ENCODE results near the gene KPTN.

Gene KPTN

DNA sequence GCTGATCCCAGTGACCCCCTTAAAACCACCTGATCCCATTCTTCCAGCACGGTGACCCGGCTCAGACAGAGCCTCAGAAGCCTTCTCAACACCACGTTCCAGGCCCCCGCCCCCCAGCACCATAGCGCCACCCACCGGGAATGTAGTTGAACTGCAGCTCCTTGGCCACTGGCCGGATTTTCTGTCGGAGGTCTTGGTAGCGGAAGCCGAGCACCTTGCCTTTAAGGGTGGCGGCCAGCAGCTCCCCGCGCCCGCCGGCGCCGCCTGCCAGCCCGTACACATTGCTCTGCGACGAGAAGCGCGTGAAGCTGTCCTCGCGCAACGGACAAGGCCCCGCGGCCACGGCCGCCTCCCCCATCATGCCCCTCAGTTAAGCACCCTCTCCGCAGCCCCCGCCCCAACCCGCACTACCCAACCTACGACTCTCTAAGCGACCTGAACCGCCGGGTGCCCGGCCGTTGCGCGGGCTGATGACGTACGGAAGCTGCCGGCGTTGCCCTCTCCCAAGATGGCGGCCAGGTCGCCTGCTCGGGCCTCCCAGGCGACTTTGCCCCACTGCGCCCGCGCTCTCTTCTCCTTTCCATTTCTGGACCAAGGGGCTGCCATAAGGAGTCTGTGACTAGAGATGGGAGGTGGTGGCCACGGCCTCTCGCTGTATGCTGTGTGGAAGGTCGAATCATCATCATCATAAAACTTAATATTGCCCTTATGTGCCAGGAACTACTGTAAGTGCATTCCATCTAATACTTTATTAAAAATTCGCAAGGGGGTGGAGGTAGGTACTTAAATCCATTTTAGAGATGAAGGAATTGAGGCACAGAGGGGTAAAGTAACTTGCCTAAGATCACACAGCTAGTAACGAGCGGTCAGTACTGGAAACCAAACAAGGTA, at the start of gene KPTN:
KPTN (minus strand) TSS at position 420 of the 891 bp plus-strand sequence; CDS start at position 361, 59 bp downstream.
- intact Hi-C loops (cut with DNase I; ENCODE audit: low total_unique reads) = no loop called here
- Histone ChIP-seq H3K27ac (peak within 1 kb of the TSS; percentile 84 to 86), H3K36me3 (peaks cover 15 to 24% (median 19%) of the 10 kb centered on the region in 3 donors), H3K4me3 (peak within 1 kb of the TSS; percentile 57 to 58), H3K4me1 (peaks cover 0 to 24% (median 10%) of the 10 kb centered on the region in 4 donors), H3K9me3 (no peaks in the 10 kb centered on the region), H3K27me3 (peaks cover 0 to 15% of the 10 kb centered on the region in 2 donors)
- peak; percentile 79 to 91 for DNase-seq
- TF ChIP-seq, protein P1, sequence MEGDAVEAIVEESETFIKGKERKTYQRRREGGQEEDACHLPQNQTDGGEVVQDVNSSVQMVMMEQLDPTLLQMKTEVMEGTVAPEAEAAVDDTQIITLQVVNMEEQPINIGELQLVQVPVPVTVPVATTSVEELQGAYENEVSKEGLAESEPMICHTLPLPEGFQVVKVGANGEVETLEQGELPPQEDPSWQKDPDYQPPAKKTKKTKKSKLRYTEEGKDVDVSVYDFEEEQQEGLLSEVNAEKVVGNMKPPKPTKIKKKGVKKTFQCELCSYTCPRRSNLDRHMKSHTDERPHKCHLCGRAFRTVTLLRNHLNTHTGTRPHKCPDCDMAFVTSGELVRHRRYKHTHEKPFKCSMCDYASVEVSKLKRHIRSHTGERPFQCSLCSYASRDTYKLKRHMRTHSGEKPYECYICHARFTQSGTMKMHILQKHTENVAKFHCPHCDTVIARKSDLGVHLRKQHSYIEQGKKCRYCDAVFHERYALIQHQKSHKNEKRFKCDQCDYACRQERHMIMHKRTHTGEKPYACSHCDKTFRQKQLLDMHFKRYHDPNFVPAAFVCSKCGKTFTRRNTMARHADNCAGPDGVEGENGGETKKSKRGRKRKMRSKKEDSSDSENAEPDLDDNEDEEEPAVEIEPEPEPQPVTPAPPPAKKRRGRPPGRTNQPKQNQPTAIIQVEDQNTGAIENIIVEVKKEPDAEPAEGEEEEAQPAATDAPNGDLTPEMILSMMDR (IDR thresholded peaks at IDR 0.05) = peak; percentile 60 to 65

GRCh38 chr19:47531640-47532387, 47.8 kb upstream of the KPTN start:
- no peaks in the 10 kb centered on the region for H3K9me3 ChIP-seq
- intact Hi-C loops (cut with DNase I; ENCODE audit: low total_unique reads) = no loop called here
- DNase-seq = no peak
- H3K27me3 ChIP-seq = peaks cover 0 to 28% of the 10 kb centered on the region in 2 donors
- no peaks in the 10 kb centered on the region for H3K4me1 ChIP-seq
- H3K4me3 ChIP-seq = no peak overlapping the region
- TF ChIP-seq, protein P1 (IDR thresholded peaks at IDR 0.05) = no peak
- no peak overlapping the region for H3K27ac ChIP-seq
- H3K36me3 ChIP-seq = no peaks in the 10 kb centered on the region

- H3K27me3 ChIP-seq = peaks cover 0 to 32% of the 10 kb centered on the region in 2 donors
- H3K9me3 ChIP-seq = no peaks in the 10 kb centered on the region
- H3K27ac ChIP-seq = no peak overlapping the region
- no peaks in the 10 kb centered on the region for H3K36me3 ChIP-seq
- no peaks in the 10 kb centered on the region for H3K4me1 ChIP-seq
- H3K4me3 ChIP-seq = no peak overlapping the region
- TF ChIP-seq, protein P1 (IDR thresholded peaks at IDR 0.05) = no peak
- DNase-seq = no peak
- intact Hi-C loops (cut with DNase I; ENCODE audit: low total_unique reads) = no loop called here
Observed at GRCh38 chr19:47529018-47529742, 45.2 kb upstream of the KPTN start.

- DNase-seq = no peak
- TF ChIP-seq, protein P1 (IDR thresholded peaks at IDR 0.05) = no peak
- no peaks in the 10 kb centered on the region for H3K9me3 ChIP-seq
- intact Hi-C loops (cut with DNase I; ENCODE audit: low total_unique reads) = no loop called here
- no peak overlapping the region for H3K27ac ChIP-seq
- no peak overlapping the region for H3K4me3 ChIP-seq
- peaks cover 0 to 54% of the 10 kb centered on the region in 2 donors for H3K27me3 ChIP-seq
- no peaks in the 10 kb centered on the region for H3K36me3 ChIP-seq
- no peaks in the 10 kb centered on the region for H3K4me1 ChIP-seq
Observed at GRCh38 chr19:47526798-47527197, 42.8 kb upstream of the KPTN start.

DNA sequence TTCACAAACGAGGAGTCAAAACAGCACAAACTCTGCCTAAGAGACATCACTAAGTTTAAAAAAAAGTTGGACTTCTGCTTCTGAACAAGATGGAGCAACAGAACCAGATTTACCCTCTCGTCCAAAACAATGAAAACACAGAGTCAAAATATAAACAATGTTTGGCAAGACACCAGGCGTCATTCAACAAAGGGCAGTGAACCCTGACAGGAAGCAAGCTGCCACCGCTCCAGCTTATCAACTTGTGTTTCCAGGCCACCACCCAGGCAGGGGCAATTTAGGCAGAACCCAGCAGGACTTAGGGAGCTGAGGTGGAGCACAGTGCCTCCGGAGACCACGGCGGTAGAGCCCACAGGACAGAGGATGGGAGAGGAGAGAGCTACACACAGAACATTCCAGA, 39.5 kb upstream of the KPTN start:
- H3K27ac ChIP-seq = no peak overlapping the region

More for the DNA sequence above, 39.5 kb upstream of the KPTN start:
- Histone ChIP-seq H3K4me1 (no peaks in the 10 kb centered on the region), H3K9me3 (no peaks in the 10 kb centered on the region), H3K27me3 (peaks cover 0 to 40% of the 10 kb centered on the region in 2 donors), H3K36me3 (no peaks in the 10 kb centered on the region), H3K4me3 (no peak overlapping the region)
- intact Hi-C loops (cut with DNase I; ENCODE audit: low total_unique reads) = no loop called here
- TF ChIP-seq, protein P1 (IDR thresholded peaks at IDR 0.05) = no peak
- no peak for DNase-seq

Data from tibial artery (tissue), 4 donors.